ENCODE data around the gene ACBD6.

Gene ACBD6

DNA sequence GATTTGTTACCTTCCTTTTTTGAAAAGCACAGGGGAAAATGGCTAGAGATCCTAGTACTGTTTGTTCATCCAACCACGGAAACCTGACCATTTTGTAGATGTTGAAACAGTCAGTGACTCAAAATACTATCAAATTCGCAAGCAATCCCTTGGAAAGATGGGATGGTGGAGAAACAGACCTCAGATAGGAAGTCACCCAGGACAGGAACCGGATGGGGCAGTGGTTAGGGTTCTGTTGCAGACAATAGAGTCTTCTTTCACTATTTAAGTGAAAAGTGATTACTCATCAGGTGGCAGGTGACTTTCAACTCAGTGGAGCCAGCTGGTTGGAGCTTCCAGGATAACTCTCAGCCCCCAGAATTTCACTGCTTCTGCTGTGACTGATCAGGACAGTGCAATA is 255.3 kb downstream of the ACBD6 start:
- H3K4me3 ChIP-seq (ENCODE audit: low read depth, low read length) = no peak overlapping the region
- TF ChIP-seq CTCF (IDR thresholded peaks at IDR 0.05; ENCODE audit: low read depth, low read length, missing control alignments) = no peak
- no peak for DNase-seq (ENCODE audit: low read depth)

GRCh38 chr1:180246579-180246978 is 255.8 kb downstream of the ACBD6 start:
- TF ChIP-seq CTCF (IDR thresholded peaks at IDR 0.05; ENCODE audit: low read depth, low read length, missing control alignments) = no peak
- no peak for DNase-seq (ENCODE audit: low read depth)
- no peak overlapping the region for H3K4me3 ChIP-seq (ENCODE audit: low read depth, low read length)

- no peak for DNase-seq (ENCODE audit: low read depth)
- H3K4me3 ChIP-seq (ENCODE audit: low read depth, low read length) = no peak overlapping the region
- TF ChIP-seq CTCF (IDR thresholded peaks at IDR 0.05; ENCODE audit: low read depth, low read length, missing control alignments) = no peak
Observed at GRCh38 chr1:180244840-180245239, 257.5 kb downstream of the ACBD6 start.

GRCh38 chr1:180243517-180244221 is 258.7 kb downstream of the ACBD6 start:
- no peak for DNase-seq (ENCODE audit: low read depth)
- H3K4me3 ChIP-seq (ENCODE audit: low read depth, low read length) = no peak overlapping the region
- no peak for TF ChIP-seq CTCF (IDR thresholded peaks at IDR 0.05; ENCODE audit: low read depth, low read length, missing control alignments)

DNA sequence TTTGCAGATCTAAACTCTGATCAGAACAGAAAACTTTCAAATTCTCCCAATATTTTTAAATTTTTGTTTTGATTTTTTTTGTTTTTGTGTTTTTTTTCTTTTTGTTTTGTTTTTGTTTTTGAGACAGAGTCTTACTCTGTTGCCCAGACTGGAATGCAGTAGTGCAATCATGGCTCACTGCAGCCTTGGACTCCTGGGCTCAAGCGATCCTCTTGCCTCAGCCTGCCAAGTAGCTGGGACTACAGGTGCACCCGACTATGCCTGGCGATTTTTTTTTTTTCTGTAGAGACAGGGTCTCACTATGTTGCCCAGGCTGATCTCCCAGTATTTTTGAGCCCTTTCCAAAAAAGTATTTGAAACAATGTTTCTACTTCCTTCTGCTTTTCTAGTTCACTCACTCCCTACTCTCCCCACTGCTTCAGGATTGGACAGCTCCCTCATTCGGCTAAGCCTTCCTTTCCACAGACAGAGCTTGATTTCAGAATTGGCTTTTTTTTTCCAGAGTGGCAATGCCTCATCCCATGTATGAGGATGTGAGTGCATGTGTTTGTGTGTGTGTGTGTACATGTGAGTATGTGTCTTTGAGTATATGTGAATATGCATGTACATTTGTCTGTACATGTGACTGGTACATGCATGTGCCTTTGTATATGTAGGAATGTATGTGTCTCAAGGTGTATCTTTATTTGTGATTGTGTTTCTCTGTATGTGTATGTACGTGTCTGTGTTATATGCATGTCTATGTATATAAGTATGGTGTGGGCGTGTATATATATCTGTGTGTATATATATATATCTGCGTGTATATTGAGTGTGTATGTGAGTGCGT is 260.4 kb downstream of the ACBD6 start:
- no peak for TF ChIP-seq CTCF (IDR thresholded peaks at IDR 0.05; ENCODE audit: low read depth, low read length, missing control alignments)
- no peak for DNase-seq (ENCODE audit: low read depth)
- H3K4me3 ChIP-seq (ENCODE audit: low read depth, low read length) = no peak overlapping the region

- TF ChIP-seq CTCF (IDR thresholded peaks at IDR 0.05; ENCODE audit: low read depth, low read length, missing control alignments) = no peak
- DNase-seq (ENCODE audit: low read depth) = no peak
- no peak overlapping the region for H3K4me3 ChIP-seq (ENCODE audit: low read depth, low read length)
Observed at GRCh38 chr1:180239145-180240096, 263.0 kb downstream of the ACBD6 start.
